Nephron (organoid): Measurements from ENCODE around the gene SLC25A2.
"Not testable (repeated sequence)": the region's sequence is repeated elsewhere in the genome, so short reads cannot be mapped to it uniquely, and the experiment has no call there.

Source experiments
- H3K27ac Mint-ChIP-seq, 3 experiments: 2 replicates each; pipeline ENCODE4 v1.8.0; 2020; ENCODE audit warnings: mixed read lengths in 3 of 3, mild to moderate bottlenecking in 2 of 3, moderate library complexity in 1 of 3
- H3K27me3 Mint-ChIP-seq: 2 replicates; pipeline ENCODE4 v1.8.0; 2021; ENCODE audit warnings: low read depth, mild to moderate bottlenecking, moderate library complexity, mixed read lengths
- H3K36me3 Mint-ChIP-seq: 2 replicates; pipeline ENCODE4 v1.8.0; 2020; ENCODE audit warnings: low read depth, mixed read lengths
- H3K4me1 Mint-ChIP-seq: 2 replicates; pipeline ENCODE4 v1.8.0; 2020; ENCODE audit warnings: mixed read lengths
- H3K4me3 Mint-ChIP-seq, 3 experiments: 2 replicates each; pipeline ENCODE4 v1.8.0; 2020; ENCODE audit warnings: mild to moderate bottlenecking in 3 of 3, mixed read lengths in 3 of 3, moderate library complexity in 2 of 3
- H3K9me3 Mint-ChIP-seq: 2 replicates; pipeline ENCODE4 v1.8.0; 2020; ENCODE audit warnings: mixed read lengths
- CTCF ChIP-seq, 3 experiments: fragments of 200-600 bp; sonication (generic); IDR thresholded peaks; one replicate each; pipeline ENCODE4 v1.5.0; 2021; ENCODE audit warnings: antibody characterized with exemption in 3 of 3; ENCODE audit not compliant: unreplicated experiment in 3 of 3

SLC25A2 gene

GRCh38 chr5:141343242-141343952, 39.5 kb upstream of the SLC25A2 start, which contains the start of gene PCDHGA3:
PCDHGA3 (plus strand) TSS chr5:141343829; CDS start chr5:141344034, 205 bp downstream.
- Mint-ChIP-seq H3K27ac (no peak within 1 kb of the TSS), H3K4me3 (no peak within 1 kb of the TSS), H3K27me3 (peaks cover 4% of the 10 kb centered on the region), H3K36me3 (peaks cover 25% of the 10 kb centered on the region), H3K9me3 (peaks cover 70% of the 10 kb centered on the region), H3K4me1 (no peaks in the 10 kb centered on the region)
- TF ChIP-seq CTCF (IDR thresholded peaks at IDR 0.05; ENCODE audit: unreplicated experiment in 3 of 3) = no peak

GRCh38 chr5:141342773-141343172, 38.9 kb upstream of the SLC25A2 start:
- Mint-ChIP-seq H3K36me3 (peaks cover 25% of the 10 kb centered on the region), H3K4me3 (no peak overlapping the region), H3K27me3 (peaks cover 4% of the 10 kb centered on the region), H3K27ac (no peak overlapping the region), H3K9me3 (peaks cover 72% of the 10 kb centered on the region), H3K4me1 (no peaks in the 10 kb centered on the region)
- TF ChIP-seq CTCF (IDR thresholded peaks at IDR 0.05; ENCODE audit: unreplicated experiment in 3 of 3) = no peak

- H3K4me3 Mint-ChIP-seq, H3K4me1 Mint-ChIP-seq, H3K27ac Mint-ChIP-seq, H3K27me3 Mint-ChIP-seq: not testable (repeated sequence)
- Mint-ChIP-seq H3K9me3 (peaks cover 73% of the 10 kb centered on the region), H3K36me3 (peaks cover 22% of the 10 kb centered on the region)
These were observed 37.0 kb upstream of the SLC25A2 start for GRCh38 chr5:141340781-141341354.

GRCh38 chr5:141338538-141339306, 34.9 kb upstream of the SLC25A2 start, which contains the start of gene PCDHGA2:
PCDHGA2 (plus strand) TSS chr5:141338760.
- Mint-ChIP-seq H3K9me3 (peaks cover 70% of the 10 kb centered on the region), H3K27ac (no peak within 1 kb of the TSS), H3K4me1 (no peaks in the 10 kb centered on the region), H3K27me3 (no peaks in the 10 kb centered on the region), H3K4me3 (no peak within 1 kb of the TSS), H3K36me3 (peaks cover 17% of the 10 kb centered on the region)
- no peak for TF ChIP-seq CTCF (IDR thresholded peaks at IDR 0.05; ENCODE audit: unreplicated experiment in 3 of 3)

- H3K9me3 Mint-ChIP-seq = peaks cover 64% of the 10 kb centered on the region
- not testable (repeated sequence) for H3K36me3 Mint-ChIP-seq, H3K27ac Mint-ChIP-seq, H3K4me1 Mint-ChIP-seq, H3K27me3 Mint-ChIP-seq, H3K4me3 Mint-ChIP-seq
These were observed 28.7 kb upstream of the SLC25A2 start for GRCh38 chr5:141332571-141332970.

GRCh38 chr5:141330299-141331080, 26.6 kb upstream of the SLC25A2 start, which contains the start of gene PCDHGA1:
PCDHGA1 (plus strand) TSS chr5:141330514.
- peaks cover 20% of the 10 kb centered on the region for H3K36me3 Mint-ChIP-seq
- H3K9me3 Mint-ChIP-seq = peaks cover 63% of the 10 kb centered on the region
- H3K27ac Mint-ChIP-seq = no peak within 1 kb of the TSS
- H3K4me3 Mint-ChIP-seq = no peak within 1 kb of the TSS
- H3K27me3 Mint-ChIP-seq = no peaks in the 10 kb centered on the region
- H3K4me1 Mint-ChIP-seq = no peaks in the 10 kb centered on the region
- TF ChIP-seq CTCF (IDR thresholded peaks at IDR 0.05; ENCODE audit: unreplicated experiment in 3 of 3) = no peak
